HepG2 (cell line): ENCODE results near the gene BMI1. TPM values are rescaled to one million over a fixed set of nuclear protein-coding genes. Genes with fewer than 3 reads are reported as not detected.

Source experiments
- ATAC-seq: fragments of 200-7000 bp; cut with Tn5 transposase; 3 replicates; pipeline ENCODE4 v1.9.1; 2020; ENCODE audit warnings: mild to moderate bottlenecking, moderate library complexity
- BruUV-seq: library from RNA; stranded (reverse); fragments of 400-500 nt; replicated peaks from 2 replicates; lab custom pipeline; 2021; lab: Mats Ljungman, UMichigan
- CTCF ChIA-PET: fragments of 300-600 bp; formaldehyde crosslinking; extraction: SDS; loops from one replicate; lab custom pipeline; 2021; ENCODE audit warnings: low total read pairs, inconsistent platforms, low intra/inter-chr PET ratio; lab: Yijun Ruan, JAX
- POLR2A ChIA-PET: fragments of 350-600 bp; sonication (Branson Sonifier 250); formaldehyde crosslinking; loops from one replicate; lab custom pipeline; 2020; ENCODE audit warnings: antibody characterized with exemption, inconsistent platforms; lab: Yijun Ruan, JAX
- DNase-seq: peaks from one replicate; pipeline ENCODE4 v3.0.0-alpha.2; 2015; ENCODE audit warnings: low spot score
- FAIRE-seq: peaks from 3 replicates; lab custom pipeline; 2011; peaks lifted over from hg19 to GRCh38; lab: Jason Lieb, UNC
- H2AFZ ChIP-seq: one replicate; pipeline ENCODE4 v1.6.1; 2011; ENCODE audit warnings: low read length, inconsistent platforms
- H3K27ac ChIP-seq: fragments of 300-600 bp; 3 replicates; pipeline ENCODE4 v1.8.0; 2011; ENCODE audit warnings: mixed run types, mild to moderate bottlenecking, mixed read lengths, low read length, inconsistent platforms; ENCODE audit not compliant: insufficient read depth; ENCODE audit errors: extremely low read length
- H3K27me3 ChIP-seq, 2 experiments: fragments of 200-600 bp in 1 of 2; 2 replicates in 1 of 2; 3 replicates in 1 of 2; pipeline versions ENCODE4 v1.6.0 to v1.8.0; 2011; ENCODE audit warnings: low read length in 2 of 2, mild to moderate bottlenecking in 2 of 2, moderate library complexity in 2 of 2, inconsistent platforms in 1 of 2; ENCODE audit not compliant: insufficient read depth in 2 of 2, control insufficient read depth in 1 of 2
- H3K36me3 ChIP-seq, 2 experiments: fragments of 200-600 bp in 1 of 2; replicated peaks in 1 of 2; 2 replicates in 1 of 2; 3 replicates in 1 of 2; pipeline versions ENCODE4 v1.5.1 to v1.8.0; 2011; ENCODE audit warnings: low read length in 2 of 2, inconsistent platforms in 1 of 2; ENCODE audit not compliant: insufficient read depth in 2 of 2, control insufficient read depth in 1 of 2
- H3K4me1 ChIP-seq: 2 replicates; pipeline ENCODE4 v1.5.1; 2012; ENCODE audit warnings: low read length, inconsistent platforms; ENCODE audit not compliant: insufficient read depth
- H3K4me2 ChIP-seq: 2 replicates; pipeline ENCODE4 v1.6.0; 2011; ENCODE audit warnings: low read depth, low read length, inconsistent platforms
- H3K4me3 ChIP-seq, 3 experiments: fragments of 200-600 bp in 1 of 3; sonication (generic), shearing (Covaris generic) in 1 of 3; replicated peaks in 1 of 3; 2 replicates each; pipeline ENCODE4 v1.5.1; 2011 to 2016; ENCODE audit warnings: low read length in 3 of 3, inconsistent platforms in 2 of 3, low read depth in 2 of 3, mild to moderate bottlenecking in 2 of 3, control low read depth in 1 of 3, mixed read lengths in 1 of 3; ENCODE audit not compliant: insufficient read depth in 1 of 3
- H3K79me2 ChIP-seq: one replicate; pipeline ENCODE4 v1.6.1; 2011; ENCODE audit warnings: low read length, inconsistent platforms; ENCODE audit not compliant: insufficient read depth
- H3K9ac ChIP-seq: 2 replicates; pipeline ENCODE4 v1.6.0; 2011; ENCODE audit warnings: mild to moderate bottlenecking, low read depth, low read length, inconsistent platforms; ENCODE audit not compliant: insufficient read depth
- H3K9me3 ChIP-seq: 2 replicates; pipeline ENCODE4 v1.5.1; 2012; ENCODE audit warnings: mild to moderate bottlenecking, low read length
- H4K20me1 ChIP-seq: 2 replicates; pipeline ENCODE4 v1.6.0; 2011; ENCODE audit warnings: inconsistent platforms, mild to moderate bottlenecking, low read length, moderate library complexity; ENCODE audit not compliant: insufficient read depth
- ATF3 ChIP-seq: sonication (generic); formaldehyde crosslinking; IDR thresholded peaks from 2 replicates; pipeline ENCODE4 v1.4.0; 2020; ENCODE audit warnings: missing genetic modification reagents
- EEA1 ChIP-seq: sonication (generic); formaldehyde crosslinking; IDR thresholded peaks from 2 replicates; pipeline ENCODE4 v1.5.1; 2020; ENCODE audit warnings: mild to moderate bottlenecking, missing genetic modification reagents, borderline replicate concordance
- EP300 ChIP-seq, 3 experiments: sonication (generic) in 1 of 3; formaldehyde crosslinking in 1 of 3; IDR thresholded peaks; 2 replicates each; pipeline versions ENCODE4 v1.5.1 to v1.6.1; 2011 to 2020; ENCODE audit warnings: low read depth in 2 of 3, low read length in 2 of 3, borderline replicate concordance in 1 of 3, improper control_type of control experiment in 1 of 3, mild to moderate bottlenecking in 1 of 3, missing genetic modification reagents in 1 of 3, moderate library complexity in 1 of 3
- FOXA3 ChIP-seq: IDR thresholded peaks from 2 replicates; pipeline ENCODE4 v1.6.1; 2016; ENCODE audit warnings: missing genetic modification reagents, missing compliant biosample characterization
- FOXP1 ChIP-seq, 2 experiments: fragments of 450-650 bp in 1 of 2; IDR thresholded peaks; 2 replicates each; pipeline ENCODE4 v1.6.1; 2017 to 2018; ENCODE audit warnings: antibody characterized with exemption in 1 of 2
- HOXD1 ChIP-seq: sonication (generic); formaldehyde crosslinking; IDR thresholded peaks from 2 replicates; pipeline ENCODE4 v1.5.0; 2020; ENCODE audit warnings: missing genetic modification reagents
- JARID2 ChIP-seq: sonication (generic); formaldehyde crosslinking; IDR thresholded peaks from 2 replicates; pipeline ENCODE4 v1.8.1; 2023; ENCODE audit warnings: missing genetic modification reagents, inconsistent platforms; ENCODE audit not compliant: insufficient replicate concordance
- MED8 ChIP-seq: sonication (generic); formaldehyde crosslinking; IDR thresholded peaks from 2 replicates; pipeline ENCODE4 v1.8.1; 2023; ENCODE audit warnings: mild to moderate bottlenecking, missing genetic modification reagents; ENCODE audit not compliant: insufficient replicate concordance
- MTF1 ChIP-seq: sonication (generic); formaldehyde crosslinking; IDR thresholded peaks from 2 replicates; pipeline ENCODE4 v1.5.0; 2020; ENCODE audit warnings: missing genetic modification reagents
- NFKBIZ ChIP-seq: IDR thresholded peaks from 2 replicates; pipeline ENCODE4 v1.6.1; 2018; ENCODE audit warnings: missing genetic modification reagents, missing compliant biosample characterization
- NPAS2 ChIP-seq: sonication (generic); formaldehyde crosslinking; IDR thresholded peaks from 2 replicates; pipeline ENCODE4 v1.8.0; 2022; ENCODE audit warnings: mild to moderate bottlenecking, missing genetic modification reagents, borderline replicate concordance
- PAWR ChIP-seq: sonication (generic); formaldehyde crosslinking; IDR thresholded peaks from 2 replicates; pipeline ENCODE4 v1.4.0; 2020; ENCODE audit warnings: missing genetic modification reagents, mild to moderate bottlenecking, borderline replicate concordance
- PHF21A ChIP-seq: sonication (generic); formaldehyde crosslinking; IDR thresholded peaks from 2 replicates; pipeline ENCODE4 v1.5.0; 2020; ENCODE audit warnings: mild to moderate bottlenecking, missing genetic modification reagents
- RARG ChIP-seq: sonication (generic); formaldehyde crosslinking; IDR thresholded peaks from 2 replicates; pipeline ENCODE4 v1.4.0; 2020; ENCODE audit warnings: low read depth, mild to moderate bottlenecking, missing genetic modification reagents
- SIN3A ChIP-seq: IDR thresholded peaks from 2 replicates; pipeline ENCODE4 v1.6.1; 2011; ENCODE audit warnings: low read depth, mild to moderate bottlenecking, control low read depth, low read length, borderline replicate concordance
- ZNF205 ChIP-seq: IDR thresholded peaks from 2 replicates; pipeline ENCODE4 v1.6.1; 2018; ENCODE audit warnings: missing biosample characterization, missing genetic modification reagents
- ZNF33A ChIP-seq: sonication (generic); formaldehyde crosslinking; IDR thresholded peaks from 2 replicates; pipeline ENCODE4 v1.5.1; 2020; ENCODE audit warnings: missing genetic modification reagents, mild to moderate bottlenecking, moderate library complexity, borderline replicate concordance
- ZNF367 ChIP-seq: sonication (generic); formaldehyde crosslinking; IDR thresholded peaks from 2 replicates; pipeline ENCODE4 v1.4.0; 2020; ENCODE audit warnings: missing genetic modification reagents, borderline replicate concordance
- ZNF746 ChIP-seq: sonication (generic); formaldehyde crosslinking; IDR thresholded peaks from 2 replicates; pipeline ENCODE4 v1.8.0; 2022; ENCODE audit warnings: mild to moderate bottlenecking, missing genetic modification reagents
- ZNF83 ChIP-seq: sonication (generic); formaldehyde crosslinking; IDR thresholded peaks from 2 replicates; pipeline ENCODE4 v1.4.0; 2020; ENCODE audit warnings: missing genetic modification reagents, mild to moderate bottlenecking, borderline replicate concordance
- ZSCAN22 ChIP-seq: sonication (generic); formaldehyde crosslinking; IDR thresholded peaks from 2 replicates; pipeline ENCODE4 v1.4.0; 2020; ENCODE audit warnings: mild to moderate bottlenecking, missing genetic modification reagents
- WGBS: methylation state at CpG from one replicate; pipeline ENCODE4 v1.1.6; 2017; ENCODE audit warnings: low lambda C conversion rate; 5-methylcytosine and 5-hydroxymethylcytosine counted together
- in situ Hi-C: cut with HindIII; loops from 2 replicates; pipeline ENCODE4 v1.10.0; 2017; ENCODE audit warnings: low pct_unique_long_range_greater_than_20kb; ENCODE audit not compliant: extremely low pct_ligation_motif_present
- intact Hi-C: fragments of 100-400 bp; cut with micrococcal nuclease; formaldehyde crosslinking; loops from one replicate; pipeline ENCODE4 v1.10.0; 2022; ENCODE audit not compliant: unreplicated experiment
- polyA plus RNA-seq, 8 experiments: library from polyadenylated mRNA; depleted of rRNA in 3 of 8; stranded (reverse) in 7 of 8; unstranded in 1 of 8; fragments of >200 nt; fragmentation: Illumina TruSeq in 4 of 8; extraction: Trizol in 4 of 8; gene quantifications; 2 replicates each; pipeline versions ENCODE4 v1.2.1 to v1.2.3, GENCODE V29; 2011 to 2016; ENCODE audit warnings: low read depth in 4 of 8, missing spikeins in 1 of 8, mixed read lengths in 1 of 8; ENCODE audit not compliant: insufficient read depth in 1 of 8
- total RNA-seq, 5 experiments: library from RNA; depleted of rRNA; stranded (reverse); fragments of >200 nt; fragmentation: Illumina TruSeq; extraction: Trizol; gene quantifications; 2 replicates each; pipeline ENCODE4 v1.2.3, GENCODE V29; 2016; ENCODE audit warnings: low read depth in 1 of 5
- TF ChIP-seq, protein P1 (sequence below): sonication (generic); formaldehyde crosslinking; IDR thresholded peaks from 2 replicates; pipeline ENCODE4 v1.4.0; 2020; ENCODE audit warnings: mild to moderate bottlenecking, missing genetic modification reagents

BMI1 gene
- total and polyA plus RNA-seq, 2 of the 13 experiments (the other 11 are each of a cell fraction or from before 2014, with no cell fraction given): 30.5 to 44.0 TPM

DNA sequence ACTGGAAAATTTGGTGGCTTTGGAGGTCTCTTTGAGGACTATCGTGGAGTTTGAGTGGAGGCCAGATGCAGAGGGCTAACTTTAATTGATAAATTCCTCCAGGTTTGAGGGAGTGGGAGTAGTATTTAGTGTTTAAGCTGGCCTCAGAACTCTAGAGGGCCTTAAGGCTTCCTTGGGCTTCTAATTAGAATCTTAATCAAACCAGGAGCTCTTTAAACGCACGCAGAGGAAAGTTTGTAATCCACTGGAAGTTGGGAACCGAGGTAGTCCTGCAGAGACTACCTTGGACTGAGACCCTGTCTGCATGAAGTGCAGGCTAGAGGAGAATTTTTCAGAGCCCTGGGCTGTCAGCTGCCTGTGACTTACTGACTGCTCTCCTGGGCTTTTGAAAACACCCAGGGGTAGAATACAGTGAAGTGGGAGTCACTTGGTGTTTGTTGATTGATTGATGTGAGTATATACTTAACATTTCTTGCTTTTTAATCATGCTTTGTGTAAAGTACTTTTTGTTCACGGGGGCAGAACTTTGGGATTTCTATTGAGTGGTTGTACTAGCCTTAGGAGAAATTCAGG lies 30.3 kb downstream of the BMI1 start (continued):
- no peak for TF ChIP-seq MTF1 (CRISPR knock-in tag)
- no peak for TF ChIP-seq SIN3A
- TF ChIP-seq HOXD1 (CRISPR knock-in tag): no peak
- no peak for TF ChIP-seq ZNF367 (CRISPR knock-in tag)
- TF ChIP-seq, protein P1, sequence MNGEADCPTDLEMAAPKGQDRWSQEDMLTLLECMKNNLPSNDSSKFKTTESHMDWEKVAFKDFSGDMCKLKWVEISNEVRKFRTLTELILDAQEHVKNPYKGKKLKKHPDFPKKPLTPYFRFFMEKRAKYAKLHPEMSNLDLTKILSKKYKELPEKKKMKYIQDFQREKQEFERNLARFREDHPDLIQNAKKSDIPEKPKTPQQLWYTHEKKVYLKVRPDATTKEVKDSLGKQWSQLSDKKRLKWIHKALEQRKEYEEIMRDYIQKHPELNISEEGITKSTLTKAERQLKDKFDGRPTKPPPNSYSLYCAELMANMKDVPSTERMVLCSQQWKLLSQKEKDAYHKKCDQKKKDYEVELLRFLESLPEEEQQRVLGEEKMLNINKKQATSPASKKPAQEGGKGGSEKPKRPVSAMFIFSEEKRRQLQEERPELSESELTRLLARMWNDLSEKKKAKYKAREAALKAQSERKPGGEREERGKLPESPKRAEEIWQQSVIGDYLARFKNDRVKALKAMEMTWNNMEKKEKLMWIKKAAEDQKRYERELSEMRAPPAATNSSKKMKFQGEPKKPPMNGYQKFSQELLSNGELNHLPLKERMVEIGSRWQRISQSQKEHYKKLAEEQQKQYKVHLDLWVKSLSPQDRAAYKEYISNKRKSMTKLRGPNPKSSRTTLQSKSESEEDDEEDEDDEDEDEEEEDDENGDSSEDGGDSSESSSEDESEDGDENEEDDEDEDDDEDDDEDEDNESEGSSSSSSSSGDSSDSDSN (CRISPR knock-in tag): no peak
- TF ChIP-seq ZNF83 (CRISPR knock-in tag): no peak
- TF ChIP-seq ZNF205: no peak

- H3K9ac ChIP-seq: no peak overlapping the region
- H3K36me3 ChIP-seq: no peaks in the 10 kb centered on the region
- H3K4me3 ChIP-seq: no peak overlapping the region
- ChIA-PET CTCF (no interaction called here), POLR2A (no interaction called here)
- H3K79me2 ChIP-seq: no peaks in the 10 kb centered on the region
- intact Hi-C loops (no loop called here), in situ Hi-C loops (no loop called here)
- no TSS peak for BruUV-seq
- no peak for ATAC-seq
- H3K27me3 ChIP-seq: no peaks in the 10 kb centered on the region
- FAIRE-seq: no peak
- H2AFZ ChIP-seq: no peak overlapping the region
- no peak overlapping the region for H3K27ac ChIP-seq
- WGBS: 55% methylated on average over 4 of the region's 4 CpGs
- no peaks in the 10 kb centered on the region for H3K4me1 ChIP-seq
- DNase-seq: no peak
- no peaks in the 10 kb centered on the region for H4K20me1 ChIP-seq
- no peaks in the 10 kb centered on the region for H3K9me3 ChIP-seq
- H3K4me2 ChIP-seq: no peak overlapping the region
- TF ChIP-seq ZNF746 (no peak), JARID2 (CRISPR knock-in tag) (no peak), FOXA3 (no peak), RARG (CRISPR knock-in tag) (no peak), ATF3 (CRISPR knock-in tag) (no peak), ZSCAN22 (CRISPR knock-in tag) (no peak), ZNF33A (CRISPR knock-in tag) (no peak), MED8 (CRISPR knock-in tag) (no peak), NFKBIZ (CRISPR knock-in tag) (no peak), PAWR (CRISPR knock-in tag) (no peak), FOXP1 (IDR thresholded peaks at IDR 0.05) (no peak), FOXP1 (CRISPR knock-in tag; IDR thresholded peaks at IDR 0.05) (no peak), EP300 (IDR thresholded peaks at IDR 0.05; ENCODE audit: low read depth in 2 of 2, low read length in 2 of 2) (no peak), EP300 (CRISPR knock-in tag; IDR thresholded peaks at IDR 0.05; ENCODE audit: borderline replicate concordance) (no peak), EEA1 (CRISPR knock-in tag) (no peak), PHF21A (CRISPR knock-in tag) (no peak), NPAS2 (CRISPR knock-in tag) (no peak)
Observed at GRCh38 chr10:22356324-22356873, 35.5 kb downstream of the BMI1 start.
